ENCODE results near the gene AK8. TPM values are rescaled to one million over a fixed set of nuclear protein-coding genes. Genes with fewer than 3 reads are reported as not detected.

Gene AK8
- total and polyA plus RNA-seq, 3 donors from 2014 or later = 15.0 to 54.8 (median 15.1) TPM

DNA sequence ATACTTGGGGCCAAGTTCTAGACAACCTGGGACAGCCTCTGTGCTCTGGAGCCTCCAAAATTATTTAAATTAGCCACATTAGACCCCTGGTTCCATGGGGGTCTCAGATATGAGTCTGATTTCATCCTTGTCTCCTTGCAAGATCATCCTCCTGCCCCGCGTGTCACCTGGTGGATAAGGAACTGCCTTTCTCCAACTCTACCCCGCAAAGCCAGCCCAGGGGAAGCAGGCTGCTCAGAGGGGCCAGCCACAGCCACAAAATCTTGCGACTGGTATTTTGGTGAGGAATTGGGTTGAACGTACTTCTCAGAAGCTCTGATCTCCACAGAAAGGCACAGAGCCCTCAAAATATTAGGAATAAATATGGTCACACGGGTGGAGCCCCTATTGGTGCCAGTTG, 101.2 kb downstream of the AK8 start:
- peak overlapping the region in 1 of 2 donors; percentile 33 for H3K27ac ChIP-seq
- peaks cover 9% of the 10 kb centered on the region for H3K4me1 ChIP-seq
- 92 to 93% methylated on average over 6 of the region's 6 CpGs for WGBS, 2 donors
- intact Hi-C loops (cut with DNase I; ENCODE audit: low total_unique reads) = no loop called here
- TF ChIP-seq, protein P1, sequence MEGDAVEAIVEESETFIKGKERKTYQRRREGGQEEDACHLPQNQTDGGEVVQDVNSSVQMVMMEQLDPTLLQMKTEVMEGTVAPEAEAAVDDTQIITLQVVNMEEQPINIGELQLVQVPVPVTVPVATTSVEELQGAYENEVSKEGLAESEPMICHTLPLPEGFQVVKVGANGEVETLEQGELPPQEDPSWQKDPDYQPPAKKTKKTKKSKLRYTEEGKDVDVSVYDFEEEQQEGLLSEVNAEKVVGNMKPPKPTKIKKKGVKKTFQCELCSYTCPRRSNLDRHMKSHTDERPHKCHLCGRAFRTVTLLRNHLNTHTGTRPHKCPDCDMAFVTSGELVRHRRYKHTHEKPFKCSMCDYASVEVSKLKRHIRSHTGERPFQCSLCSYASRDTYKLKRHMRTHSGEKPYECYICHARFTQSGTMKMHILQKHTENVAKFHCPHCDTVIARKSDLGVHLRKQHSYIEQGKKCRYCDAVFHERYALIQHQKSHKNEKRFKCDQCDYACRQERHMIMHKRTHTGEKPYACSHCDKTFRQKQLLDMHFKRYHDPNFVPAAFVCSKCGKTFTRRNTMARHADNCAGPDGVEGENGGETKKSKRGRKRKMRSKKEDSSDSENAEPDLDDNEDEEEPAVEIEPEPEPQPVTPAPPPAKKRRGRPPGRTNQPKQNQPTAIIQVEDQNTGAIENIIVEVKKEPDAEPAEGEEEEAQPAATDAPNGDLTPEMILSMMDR (IDR thresholded peaks at IDR 0.05) = no peak
- TF ChIP-seq POLR2A (IDR thresholded peaks at IDR 0.05) = no peak
- H3K36me3 ChIP-seq (ENCODE audit: low read depth, missing control alignments) = no peaks in the 10 kb centered on the region
- no peak overlapping the region for H3K4me3 ChIP-seq
- DNase-seq = no peak
- no peaks in the 10 kb centered on the region for H3K27me3 ChIP-seq
- no peaks in the 10 kb centered on the region for H3K9me3 ChIP-seq

DNA sequence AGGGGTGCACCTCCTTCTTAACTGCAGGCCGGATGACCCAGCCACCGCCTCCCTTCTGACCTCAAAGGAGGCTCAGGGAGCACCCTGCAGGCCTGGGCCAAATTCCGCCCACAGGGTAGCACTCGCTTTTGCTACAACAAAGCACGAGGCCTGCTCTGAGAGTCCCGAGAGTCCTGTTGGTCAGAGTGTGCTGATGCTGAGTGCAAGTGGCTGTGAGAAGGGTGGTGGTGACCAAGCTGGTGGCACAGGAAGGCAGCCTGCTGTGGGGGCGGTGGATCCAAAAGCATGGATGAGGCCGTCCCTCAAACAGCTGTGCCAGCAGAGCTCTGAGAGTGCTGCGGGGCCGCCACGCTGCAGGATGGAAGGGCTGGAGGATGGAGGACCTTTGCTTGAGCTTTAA, 101.8 kb downstream of the AK8 start:
- Histone ChIP-seq H3K27me3 (no peaks in the 10 kb centered on the region), H3K9me3 (no peaks in the 10 kb centered on the region), H3K4me1 (peaks cover 9% of the 10 kb centered on the region), H3K36me3 (ENCODE audit: low read depth, missing control alignments) (no peaks in the 10 kb centered on the region), H3K27ac (peak overlapping the region in 1 of 2 donors; percentile 33), H3K4me3 (no peak overlapping the region)
- intact Hi-C loops (cut with DNase I; ENCODE audit: low total_unique reads) = no loop called here
- peak; percentile 48 for DNase-seq
- 55 to 67% methylated on average over 4 to 11 of the region's 11 CpGs for WGBS, 2 donors
- no peak for TF ChIP-seq POLR2A (IDR thresholded peaks at IDR 0.05)
- TF ChIP-seq, protein P1 (IDR thresholded peaks at IDR 0.05) = no peak

DNA sequence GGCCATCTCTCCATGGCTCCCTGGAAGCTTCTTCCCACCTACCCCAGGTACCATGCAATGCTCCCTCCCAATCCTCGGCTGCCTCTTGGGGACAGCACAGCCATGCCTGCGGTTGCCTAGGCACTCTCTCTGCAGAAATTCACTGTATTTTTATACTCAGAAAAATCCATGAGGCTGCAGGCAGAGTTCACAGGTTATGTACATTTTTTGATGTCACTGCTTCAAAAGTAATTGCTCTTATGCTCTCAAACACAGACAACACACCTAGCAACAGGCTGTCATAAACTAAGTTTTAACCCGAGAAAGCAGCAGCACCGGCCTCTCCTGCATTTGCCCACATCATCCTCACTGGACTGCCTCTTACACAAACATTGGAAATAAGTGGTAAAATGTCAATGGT, 102.4 kb downstream of the AK8 start:
- 67 to 76% methylated on average over 4 of the region's 4 CpGs for WGBS, 2 donors

DNA sequence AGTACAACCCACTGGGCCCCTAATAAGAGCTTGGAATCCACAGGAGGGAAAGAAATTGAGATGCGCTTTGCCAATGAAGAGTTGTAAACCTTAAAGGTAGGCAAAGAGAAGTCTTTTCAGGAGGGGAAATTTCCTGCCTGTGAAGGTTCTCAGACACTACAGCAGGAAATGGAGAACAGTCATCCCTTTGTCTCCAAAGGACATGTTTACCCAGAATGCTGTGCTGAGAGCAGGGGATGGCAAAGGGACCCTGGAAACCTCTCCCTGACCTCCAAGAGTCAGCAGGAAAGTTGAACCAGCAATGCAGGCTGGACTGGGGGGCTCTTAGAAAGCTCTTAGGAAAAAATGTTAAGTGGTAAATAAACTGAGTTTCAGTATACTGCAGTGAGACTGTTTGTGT, 103.2 kb downstream of the AK8 start:
- intact Hi-C loops (cut with DNase I; ENCODE audit: low total_unique reads) = no loop called here
- 92 to 94% methylated on average over 1 of the region's 1 CpG for WGBS, 2 donors
- no peak overlapping the region for H3K4me3 ChIP-seq

More for the DNA sequence above, 102.4 kb downstream of the AK8 start:
- TF ChIP-seq POLR2A (IDR thresholded peaks at IDR 0.05) = no peak
- TF ChIP-seq, protein P1 (IDR thresholded peaks at IDR 0.05) = no peak
- Histone ChIP-seq H3K4me1 (peaks cover 12% of the 10 kb centered on the region), H3K36me3 (ENCODE audit: low read depth, missing control alignments) (no peaks in the 10 kb centered on the region), H3K4me3 (no peak overlapping the region), H3K27ac (peak overlapping the region in 1 of 2 donors; percentile 33), H3K9me3 (no peaks in the 10 kb centered on the region), H3K27me3 (no peaks in the 10 kb centered on the region)
- intact Hi-C loops (cut with DNase I; ENCODE audit: low total_unique reads) = no loop called here
- DNase-seq = no peak

More for the DNA sequence above, 103.2 kb downstream of the AK8 start:
- no peaks in the 10 kb centered on the region for H3K9me3 ChIP-seq
- no peaks in the 10 kb centered on the region for H3K27me3 ChIP-seq
- H3K36me3 ChIP-seq (ENCODE audit: low read depth, missing control alignments) = no peaks in the 10 kb centered on the region
- no peak for DNase-seq
- H3K27ac ChIP-seq = no peak overlapping the region
- TF ChIP-seq POLR2A (IDR thresholded peaks at IDR 0.05) = no peak
- TF ChIP-seq, protein P1 (IDR thresholded peaks at IDR 0.05) = no peak
- peaks cover 14% of the 10 kb centered on the region for H3K4me1 ChIP-seq
